Memory B cell (primary cell): ENCODE measurements around the gene POU2F2.
A peak's percentile ranks its signal among the peaks of the same experiment; 100 is the strongest.

Experiments used
- ATAC-seq: fragments of 150-1000 bp; cut with Tn5 transposase; 2 replicates; pipeline ENCODE4 v1.10.0; 2021; ENCODE audit warnings: low read depth, mild to moderate bottlenecking, moderate library complexity
- DNase-seq, 2 donors: peaks; one replicate each; pipeline ENCODE4 v3.0.0; 2022; ENCODE audit warnings: low spot score in 2 of 2
- H3K27ac Mint-ChIP-seq: one replicate; pipeline ENCODE4 v1.8.0; 2022; ENCODE audit warnings: mild to moderate bottlenecking, moderate library complexity, mixed read lengths
- H3K27me3 Mint-ChIP-seq: one replicate; pipeline ENCODE4 v1.8.0; 2022; ENCODE audit warnings: mixed read lengths
- H3K36me3 Mint-ChIP-seq: one replicate; pipeline ENCODE4 v1.8.0; 2022; ENCODE audit warnings: mild to moderate bottlenecking, mixed read lengths
- H3K4me1 Mint-ChIP-seq: one replicate; pipeline ENCODE4 v1.8.0; 2022; ENCODE audit warnings: mixed read lengths
- H3K4me3 Mint-ChIP-seq: one replicate; pipeline ENCODE4 v1.8.0; 2022; ENCODE audit warnings: mild to moderate bottlenecking, moderate library complexity, mixed read lengths
- H3K9me3 Mint-ChIP-seq: one replicate; pipeline ENCODE4 v1.8.0; 2022; ENCODE audit warnings: mixed read lengths

The POU2F2 gene

DNA sequence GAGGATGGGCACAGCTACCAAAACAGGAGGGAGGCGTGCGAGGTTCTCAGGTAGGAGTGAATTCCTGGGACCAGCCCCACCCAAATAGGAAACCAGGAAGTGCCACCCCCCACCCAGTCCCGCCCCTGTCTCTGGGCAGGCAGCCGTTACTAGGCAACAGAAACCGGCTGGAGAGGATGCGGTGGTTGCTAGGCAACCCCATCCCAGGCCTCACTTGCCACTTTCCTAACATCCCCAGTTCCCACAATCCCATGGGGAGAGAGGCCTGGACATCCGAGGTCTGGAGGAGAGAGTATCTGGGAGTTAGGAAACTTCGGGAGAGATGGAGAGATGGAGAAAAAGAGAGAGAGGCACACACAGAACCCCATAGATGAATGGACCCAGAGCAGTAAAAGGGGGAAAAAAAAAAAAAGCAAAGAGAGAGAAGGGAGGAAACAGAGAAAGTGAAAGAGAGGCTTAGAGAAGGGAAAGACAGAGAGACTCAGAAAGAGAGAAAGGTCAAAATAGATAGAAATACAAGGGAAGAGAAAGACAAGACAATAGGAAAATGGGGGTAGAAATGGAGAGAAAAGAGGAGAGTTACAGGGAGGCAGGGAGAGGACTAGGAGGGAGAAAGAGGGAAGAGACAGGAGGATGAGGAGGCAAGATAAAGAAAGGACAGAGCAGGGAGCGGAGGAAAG is 66.0 kb downstream of the POU2F2 start:
- DNase-seq, result no peak
- Mint-ChIP-seq H3K27ac (no peak overlapping the region), H3K4me3 (no peak overlapping the region), H3K36me3 (no peaks in the 10 kb centered on the region), H3K27me3 (peaks cover 25% of the 10 kb centered on the region), H3K9me3 (no peaks in the 10 kb centered on the region), H3K4me1 (no peaks in the 10 kb centered on the region)
- no peak for ATAC-seq

GRCh38 chr19:42065511-42065910 is 66.7 kb downstream of the POU2F2 start:
- no peak for ATAC-seq
- H3K27ac Mint-ChIP-seq, result no peak overlapping the region
- DNase-seq, result no peak
- H3K27me3 Mint-ChIP-seq, result peaks cover 25% of the 10 kb centered on the region
- no peak overlapping the region for H3K4me3 Mint-ChIP-seq
- no peaks in the 10 kb centered on the region for H3K4me1 Mint-ChIP-seq
- H3K36me3 Mint-ChIP-seq, result no peaks in the 10 kb centered on the region
- no peaks in the 10 kb centered on the region for H3K9me3 Mint-ChIP-seq

- no peaks in the 10 kb centered on the region for H3K36me3 Mint-ChIP-seq
- no peaks in the 10 kb centered on the region for H3K9me3 Mint-ChIP-seq
- no peak for ATAC-seq
- no peak overlapping the region for H3K27ac Mint-ChIP-seq
- no peak overlapping the region for H3K4me3 Mint-ChIP-seq
- no peaks in the 10 kb centered on the region for H3K4me1 Mint-ChIP-seq
- no peak for DNase-seq
- H3K27me3 Mint-ChIP-seq, result peaks cover 22% of the 10 kb centered on the region
Observed at GRCh38 chr19:42065051-42065450, 67.2 kb downstream of the POU2F2 start.

GRCh38 chr19:42064432-42064831 is 67.8 kb downstream of the POU2F2 start:
- no peak for ATAC-seq
- H3K36me3 Mint-ChIP-seq, result peaks cover 2% of the 10 kb centered on the region
- no peaks in the 10 kb centered on the region for H3K4me1 Mint-ChIP-seq
- no peak for DNase-seq
- no peak overlapping the region for H3K27ac Mint-ChIP-seq
- no peak overlapping the region for H3K4me3 Mint-ChIP-seq
- H3K9me3 Mint-ChIP-seq, result no peaks in the 10 kb centered on the region
- peaks cover 26% of the 10 kb centered on the region for H3K27me3 Mint-ChIP-seq

GRCh38 chr19:42062381-42062780 is 69.9 kb downstream of the POU2F2 start:
- H3K36me3 Mint-ChIP-seq, result peaks cover 2% of the 10 kb centered on the region
- DNase-seq (no peak), ATAC-seq (no peak)
- H3K9me3 Mint-ChIP-seq, result no peaks in the 10 kb centered on the region
- no peaks in the 10 kb centered on the region for H3K4me1 Mint-ChIP-seq
- H3K27me3 Mint-ChIP-seq, result peaks cover 28% of the 10 kb centered on the region
- no peak overlapping the region for H3K27ac Mint-ChIP-seq
- no peak overlapping the region for H3K4me3 Mint-ChIP-seq

- H3K9me3 Mint-ChIP-seq, result no peaks in the 10 kb centered on the region
- ATAC-seq (no peak), DNase-seq (no peak)
- H3K4me1 Mint-ChIP-seq, result no peaks in the 10 kb centered on the region
- H3K27ac Mint-ChIP-seq, result no peak overlapping the region
- H3K4me3 Mint-ChIP-seq, result no peak overlapping the region
- peaks cover 2% of the 10 kb centered on the region for H3K36me3 Mint-ChIP-seq
- H3K27me3 Mint-ChIP-seq, result peaks cover 26% of the 10 kb centered on the region
Observed at GRCh38 chr19:42060117-42060516, 72.1 kb downstream of the POU2F2 start.

DNA sequence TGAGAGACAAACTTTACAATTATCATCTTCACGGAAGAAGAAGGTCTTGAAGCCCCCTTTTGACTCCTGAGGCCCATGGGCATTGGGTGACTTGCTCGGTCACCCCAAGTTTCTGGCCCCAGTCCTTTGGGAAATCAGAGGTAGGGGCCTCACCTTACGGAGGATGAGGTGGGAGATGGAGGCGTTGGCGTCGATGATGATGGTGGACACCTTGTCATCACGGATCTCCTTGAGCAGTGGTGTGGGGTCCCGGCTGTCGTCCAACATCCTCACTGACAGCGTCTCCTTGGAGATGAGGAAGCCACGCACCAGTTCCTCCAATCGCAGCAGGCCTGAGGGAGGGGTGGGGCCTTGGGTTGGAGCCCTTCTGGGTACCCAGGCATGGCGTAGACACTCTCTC is 73.0 kb downstream of the POU2F2 start:
- ATAC-seq (no peak), DNase-seq (no peak)
- peaks cover 19% of the 10 kb centered on the region for H3K27me3 Mint-ChIP-seq
- no peaks in the 10 kb centered on the region for H3K9me3 Mint-ChIP-seq
- no peak overlapping the region for H3K27ac Mint-ChIP-seq
- H3K4me1 Mint-ChIP-seq, result no peaks in the 10 kb centered on the region
- no peak overlapping the region for H3K4me3 Mint-ChIP-seq
- peaks cover 2% of the 10 kb centered on the region for H3K36me3 Mint-ChIP-seq

GRCh38 chr19:42057846-42058245 is 74.4 kb downstream of the POU2F2 start:
- ATAC-seq, result no peak
- Mint-ChIP-seq H3K27ac (no peak overlapping the region), H3K9me3 (no peaks in the 10 kb centered on the region), H3K4me3 (no peak overlapping the region), H3K4me1 (no peaks in the 10 kb centered on the region), H3K27me3 (peaks cover 17% of the 10 kb centered on the region), H3K36me3 (peaks cover 2% of the 10 kb centered on the region)
- no peak for DNase-seq

- Mint-ChIP-seq H3K9me3 (no peaks in the 10 kb centered on the region), H3K4me3 (no peak overlapping the region), H3K27me3 (peaks cover 7% of the 10 kb centered on the region), H3K4me1 (peaks cover 3% of the 10 kb centered on the region), H3K36me3 (no peaks in the 10 kb centered on the region), H3K27ac (no peak overlapping the region)
- DNase-seq (no peak), ATAC-seq (no peak)
Observed at GRCh38 chr19:42054205-42054604, 78.0 kb downstream of the POU2F2 start.

DNA sequence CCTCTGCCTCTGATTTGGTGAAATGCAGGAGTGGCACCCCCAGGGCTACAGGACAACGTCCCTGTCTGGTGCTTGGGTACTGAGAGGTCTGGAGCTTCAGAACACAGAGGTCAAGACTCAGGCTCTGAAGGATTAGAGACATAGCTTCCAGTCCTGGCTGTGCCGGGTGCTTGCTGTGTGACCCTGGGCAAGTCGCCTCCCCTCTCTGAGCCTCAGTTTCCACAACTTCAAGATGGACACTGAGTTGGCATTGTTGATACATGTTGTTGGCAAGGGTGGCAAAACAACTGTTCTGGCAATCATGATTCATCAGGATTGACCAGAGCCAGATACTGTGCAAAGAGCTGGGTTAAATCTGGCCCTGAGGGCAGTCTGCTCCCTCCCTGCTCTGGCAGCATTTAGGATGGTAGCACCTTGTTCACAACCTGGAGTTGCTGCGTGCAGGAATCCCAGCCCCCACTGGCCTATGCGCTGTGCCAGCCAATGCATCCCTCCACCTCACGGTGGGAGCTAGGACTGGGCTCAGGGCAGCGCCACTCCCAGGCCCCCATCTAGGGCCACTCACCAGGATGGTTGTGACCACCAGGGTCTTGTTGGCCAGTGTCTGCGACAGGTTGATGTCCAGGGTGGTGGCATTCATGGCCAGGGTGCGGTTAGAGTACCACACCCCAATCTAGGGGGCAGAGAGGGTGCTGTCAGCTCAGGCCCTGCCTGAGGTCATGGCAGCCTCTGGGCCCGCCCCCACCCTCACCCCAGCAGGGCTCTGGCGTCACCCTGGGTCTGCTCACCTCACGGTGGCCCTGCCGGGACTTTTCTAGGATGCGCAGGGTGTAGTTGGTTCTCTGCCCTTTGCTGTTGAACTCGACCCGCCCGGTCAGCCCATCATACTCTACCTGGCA is 79.0 kb downstream of the POU2F2 start:
- Mint-ChIP-seq H3K4me1 (peaks cover 8% of the 10 kb centered on the region), H3K27ac (no peak overlapping the region), H3K36me3 (no peaks in the 10 kb centered on the region), H3K4me3 (no peak overlapping the region), H3K9me3 (no peaks in the 10 kb centered on the region), H3K27me3 (peaks cover 5% of the 10 kb centered on the region)
- DNase-seq, result no peak
- no peak for ATAC-seq

DNA sequence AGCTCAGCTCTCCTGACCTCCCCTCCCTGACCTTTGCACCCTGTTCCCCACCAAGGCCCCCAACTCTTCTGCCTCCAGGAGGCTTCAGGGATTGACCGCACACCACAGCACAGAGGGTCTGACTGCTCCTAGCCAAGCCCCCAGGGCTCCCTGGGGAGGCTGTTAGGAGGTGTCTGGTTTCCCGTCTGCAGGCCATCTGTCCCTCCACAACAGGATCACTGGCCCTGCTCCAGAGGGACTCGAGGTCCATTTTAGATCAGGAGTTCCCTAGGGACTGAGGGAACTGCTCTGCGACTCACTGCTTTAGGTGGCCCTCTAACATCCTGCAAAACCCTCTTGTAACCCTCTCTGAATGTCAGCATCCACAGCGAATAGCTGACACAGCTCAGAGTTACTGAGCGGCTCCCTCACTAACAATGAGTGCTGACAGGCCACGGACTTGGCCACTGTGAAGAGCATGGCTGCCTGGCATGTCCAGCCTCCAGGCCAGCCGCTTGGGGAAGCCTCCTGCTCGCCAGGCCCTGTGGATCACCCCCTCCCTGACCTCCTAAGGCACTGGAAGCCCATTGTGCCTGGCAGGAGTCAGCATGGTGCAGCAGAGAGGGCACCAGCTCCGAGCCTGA is 79.9 kb downstream of the POU2F2 start:
- DNase-seq (no peak), ATAC-seq (no peak)
- Mint-ChIP-seq H3K9me3 (no peaks in the 10 kb centered on the region), H3K4me3 (no peak overlapping the region), H3K27ac (no peak overlapping the region), H3K36me3 (no peaks in the 10 kb centered on the region), H3K4me1 (peaks cover 8% of the 10 kb centered on the region), H3K27me3 (peaks cover 5% of the 10 kb centered on the region)

- Mint-ChIP-seq H3K27ac (no peak overlapping the region), H3K4me1 (peaks cover 8% of the 10 kb centered on the region), H3K4me3 (no peak overlapping the region), H3K36me3 (no peaks in the 10 kb centered on the region), H3K27me3 (peaks cover 5% of the 10 kb centered on the region), H3K9me3 (no peaks in the 10 kb centered on the region)
- no peak for ATAC-seq
- DNase-seq, result no peak
Observed at GRCh38 chr19:42051166-42052115, 80.8 kb downstream of the POU2F2 start.

- H3K4me1 Mint-ChIP-seq, result peaks cover 8% of the 10 kb centered on the region
- ATAC-seq (peak; percentile 48), DNase-seq (no peak)
- H3K27ac Mint-ChIP-seq, result no peak overlapping the region
- H3K27me3 Mint-ChIP-seq, result peaks cover 12% of the 10 kb centered on the region
- H3K36me3 Mint-ChIP-seq, result no peaks in the 10 kb centered on the region
- H3K9me3 Mint-ChIP-seq, result no peaks in the 10 kb centered on the region
- peak overlapping the region; percentile 68 for H3K4me3 Mint-ChIP-seq
Observed at GRCh38 chr19:42048992-42049391, 83.3 kb downstream of the POU2F2 start.
